ENCODE data around the gene CADPS.

The CADPS gene

GRCh38 chr3:62372621-62373041 lies 502.6 kb downstream of the CADPS start:
- no peak for TF ChIP-seq REST (IDR thresholded peaks at IDR 0.05; ENCODE audit: insufficient read depth in 1 of 2, low read depth in 2 of 2, low read length in 2 of 2)
- no peak for TF ChIP-seq FOXP2 (optimal IDR thresholded peaks at IDR 0.05; ENCODE audit: borderline replicate concordance, extremely low read depth, extremely low read length, insufficient read depth)
- no peak for TF ChIP-seq POLR2AphosphoS5 (IDR thresholded peaks at IDR 0.05; ENCODE audit: low read depth, low read length)

- TF ChIP-seq TAF1 (IDR thresholded peaks at IDR 0.05; ENCODE audit: borderline replicate concordance, insufficient read depth, low read length) (no peak), FOXP2 (optimal IDR thresholded peaks at IDR 0.05; ENCODE audit: borderline replicate concordance, extremely low read depth, extremely low read length, insufficient read depth) (no peak), POLR2AphosphoS5 (IDR thresholded peaks at IDR 0.05; ENCODE audit: low read depth, low read length) (no peak), SIN3A (IDR thresholded peaks at IDR 0.05; ENCODE audit: borderline replicate concordance, insufficient read depth, low read length) (no peak), REST (IDR thresholded peaks at IDR 0.05; ENCODE audit: insufficient read depth in 1 of 2, low read depth in 2 of 2, low read length in 2 of 2) (no peak)
These were observed 503.3 kb downstream of the CADPS start for GRCh38 chr3:62371720-62372591.

- no peak for TF ChIP-seq REST (IDR thresholded peaks at IDR 0.05; ENCODE audit: insufficient read depth in 1 of 2, low read depth in 2 of 2, low read length in 2 of 2)
- TF ChIP-seq FOXP2 (optimal IDR thresholded peaks at IDR 0.05; ENCODE audit: borderline replicate concordance, extremely low read depth, extremely low read length, insufficient read depth) = no peak
- no peak for TF ChIP-seq POLR2AphosphoS5 (IDR thresholded peaks at IDR 0.05; ENCODE audit: low read depth, low read length)
- TF ChIP-seq SIN3A (IDR thresholded peaks at IDR 0.05; ENCODE audit: borderline replicate concordance, insufficient read depth, low read length) = no peak
- TF ChIP-seq TAF1 (IDR thresholded peaks at IDR 0.05; ENCODE audit: borderline replicate concordance, insufficient read depth, low read length) = no peak
These were observed 504.1 kb downstream of the CADPS start for GRCh38 chr3:62370858-62371719.

GRCh38 chr3:62370112-62370857 lies 504.9 kb downstream of the CADPS start:
- TF ChIP-seq FOXP2 (optimal IDR thresholded peaks at IDR 0.05; ENCODE audit: borderline replicate concordance, extremely low read depth, extremely low read length, insufficient read depth) = no peak
- TF ChIP-seq SIN3A (IDR thresholded peaks at IDR 0.05; ENCODE audit: borderline replicate concordance, insufficient read depth, low read length) = no peak
- no peak for TF ChIP-seq TAF1 (IDR thresholded peaks at IDR 0.05; ENCODE audit: borderline replicate concordance, insufficient read depth, low read length)
- no peak for TF ChIP-seq POLR2AphosphoS5 (IDR thresholded peaks at IDR 0.05; ENCODE audit: low read depth, low read length)
- TF ChIP-seq REST (IDR thresholded peaks at IDR 0.05; ENCODE audit: insufficient read depth in 1 of 2, low read depth in 2 of 2, low read length in 2 of 2) = no peak

All from PFSK-1 (cell line).